ENCODE results near the gene BNIPL.

Gene BNIPL

GRCh38 chr1:151013518-151013917 lies 22.9 kb upstream of the BNIPL start:
- Histone ChIP-seq H3K4me1 (ENCODE audit: insufficient read depth, low read length, severe bottlenecking) (peaks cover 21% of the 10 kb centered on the region), H3K79me2 (ENCODE audit: insufficient read depth, low read length) (no peaks in the 10 kb centered on the region), H3K4me3 (ENCODE audit: low read depth, low read length, poor library complexity, severe bottlenecking) (no peak overlapping the region), H3K36me3 (ENCODE audit: insufficient read depth, low read length) (peaks cover 2% of the 10 kb centered on the region; the same call in 1 of the 2 replicates), H3K9me2 (ENCODE audit: low read depth, low read length) (no peaks in the 10 kb centered on the region), H3K9ac (ENCODE audit: low read length) (no peak overlapping the region), H3F3A (ENCODE audit: insufficient read depth, low read length) (no peaks in the 10 kb centered on the region), H3K9me3 (ENCODE audit: low read length) (no peaks in the 10 kb centered on the region), H4K20me1 (ENCODE audit: insufficient read depth, low read length) (no peaks in the 10 kb centered on the region), H3K27ac (ENCODE audit: low read depth, low read length, poor library complexity, severe bottlenecking) (no peak overlapping the region), H3K4me2 (ENCODE audit: low read length) (no peak overlapping the region), H2AFZ (ENCODE audit: low read length) (no peak overlapping the region), H3K27me3 (ENCODE audit: insufficient read depth, low read length) (no peaks in the 10 kb centered on the region)
- TF ChIP-seq, protein P1, sequence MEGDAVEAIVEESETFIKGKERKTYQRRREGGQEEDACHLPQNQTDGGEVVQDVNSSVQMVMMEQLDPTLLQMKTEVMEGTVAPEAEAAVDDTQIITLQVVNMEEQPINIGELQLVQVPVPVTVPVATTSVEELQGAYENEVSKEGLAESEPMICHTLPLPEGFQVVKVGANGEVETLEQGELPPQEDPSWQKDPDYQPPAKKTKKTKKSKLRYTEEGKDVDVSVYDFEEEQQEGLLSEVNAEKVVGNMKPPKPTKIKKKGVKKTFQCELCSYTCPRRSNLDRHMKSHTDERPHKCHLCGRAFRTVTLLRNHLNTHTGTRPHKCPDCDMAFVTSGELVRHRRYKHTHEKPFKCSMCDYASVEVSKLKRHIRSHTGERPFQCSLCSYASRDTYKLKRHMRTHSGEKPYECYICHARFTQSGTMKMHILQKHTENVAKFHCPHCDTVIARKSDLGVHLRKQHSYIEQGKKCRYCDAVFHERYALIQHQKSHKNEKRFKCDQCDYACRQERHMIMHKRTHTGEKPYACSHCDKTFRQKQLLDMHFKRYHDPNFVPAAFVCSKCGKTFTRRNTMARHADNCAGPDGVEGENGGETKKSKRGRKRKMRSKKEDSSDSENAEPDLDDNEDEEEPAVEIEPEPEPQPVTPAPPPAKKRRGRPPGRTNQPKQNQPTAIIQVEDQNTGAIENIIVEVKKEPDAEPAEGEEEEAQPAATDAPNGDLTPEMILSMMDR (IDR thresholded peaks at IDR 0.05; ENCODE audit: low read length), result no peak
- TF ChIP-seq EZH2 (IDR thresholded peaks at IDR 0.05; ENCODE audit: borderline replicate concordance, low read length), result no peak

DNA sequence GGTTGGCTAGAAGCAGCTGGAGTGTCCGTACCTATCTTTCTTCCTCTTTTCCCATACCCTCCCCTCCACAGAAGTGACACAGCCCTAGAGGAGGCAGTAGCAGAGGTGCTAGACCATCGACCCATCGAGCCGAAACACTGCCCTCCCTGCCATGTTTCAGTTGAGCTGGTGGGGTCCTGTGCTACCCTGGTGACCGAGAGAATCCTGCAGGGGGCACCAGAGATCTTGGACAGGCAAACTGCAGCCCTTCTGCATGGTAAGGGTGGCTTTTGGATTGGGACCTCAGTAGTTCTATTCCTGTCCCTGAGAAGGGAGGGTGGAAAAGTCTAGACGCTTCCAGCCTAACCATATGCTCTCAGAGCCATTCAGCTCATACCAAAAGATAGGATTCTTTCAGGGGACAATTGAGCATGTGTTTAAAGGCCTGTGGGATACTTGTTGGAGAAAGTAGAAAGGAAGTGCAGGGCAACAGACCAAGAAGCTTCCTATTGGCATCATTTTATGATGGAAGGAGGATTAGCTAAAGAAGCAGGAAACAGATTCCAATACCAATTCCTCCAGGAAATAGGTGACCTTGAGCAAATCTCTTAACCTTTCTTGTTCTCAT lies 11.7 kb upstream of the BNIPL start:
- H3K27ac ChIP-seq (ENCODE audit: low read depth, low read length, poor library complexity, severe bottlenecking), result no peak overlapping the region
- no peak overlapping the region for H2AFZ ChIP-seq (ENCODE audit: low read length)
- H3K4me2 ChIP-seq (ENCODE audit: low read length), result peak overlapping the region; percentile 31; the same call in 1 of the 2 replicates
- H3K27me3 ChIP-seq (ENCODE audit: insufficient read depth, low read length), result no peaks in the 10 kb centered on the region
- no peaks in the 10 kb centered on the region for H3F3A ChIP-seq (ENCODE audit: insufficient read depth, low read length)
- H3K79me2 ChIP-seq (ENCODE audit: insufficient read depth, low read length), result no peaks in the 10 kb centered on the region
- H4K20me1 ChIP-seq (ENCODE audit: insufficient read depth, low read length), result no peaks in the 10 kb centered on the region
- peaks cover 5% of the 10 kb centered on the region for H3K4me1 ChIP-seq (ENCODE audit: insufficient read depth, low read length, severe bottlenecking)
- no peaks in the 10 kb centered on the region for H3K9me2 ChIP-seq (ENCODE audit: low read depth, low read length)
- H3K9ac ChIP-seq (ENCODE audit: low read length), result no peak overlapping the region
- TF ChIP-seq EZH2 (IDR thresholded peaks at IDR 0.05; ENCODE audit: borderline replicate concordance, low read length), result no peak
- TF ChIP-seq, protein P1 (IDR thresholded peaks at IDR 0.05; ENCODE audit: low read length), result peak; percentile 91
- peaks cover 22% of the 10 kb centered on the region; the same call in 1 of the 2 replicates for H3K36me3 ChIP-seq (ENCODE audit: insufficient read depth, low read length)
- H3K9me3 ChIP-seq (ENCODE audit: low read length), result no peaks in the 10 kb centered on the region
- no peak overlapping the region for H3K4me3 ChIP-seq (ENCODE audit: low read depth, low read length, poor library complexity, severe bottlenecking)

DNA sequence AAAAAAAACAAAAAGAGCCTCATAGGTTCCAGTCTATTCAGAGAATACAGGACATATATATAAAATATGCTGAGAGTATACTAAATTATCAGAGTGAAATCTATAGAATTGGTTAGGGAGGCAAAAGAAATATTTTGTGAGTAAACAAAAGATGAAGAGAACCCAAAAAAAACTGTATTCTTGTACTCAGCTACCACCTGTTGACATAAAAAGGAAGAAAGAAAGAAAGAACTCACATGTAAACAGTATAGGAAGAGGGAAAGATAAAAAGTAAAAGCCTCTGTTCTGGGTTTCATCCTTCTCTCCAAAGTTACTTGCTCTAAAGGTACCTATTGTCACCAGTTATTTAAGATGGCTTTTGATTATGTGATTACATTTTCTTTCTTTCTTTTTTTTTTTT lies 9.9 kb upstream of the BNIPL start:
- H3K4me3 ChIP-seq (ENCODE audit: low read depth, low read length, poor library complexity, severe bottlenecking), result no peak overlapping the region
- H3K79me2 ChIP-seq (ENCODE audit: insufficient read depth, low read length), result no peaks in the 10 kb centered on the region
- no peak overlapping the region for H3K27ac ChIP-seq (ENCODE audit: low read depth, low read length, poor library complexity, severe bottlenecking)
- H3K9me3 ChIP-seq (ENCODE audit: low read length), result no peaks in the 10 kb centered on the region
- H3K9me2 ChIP-seq (ENCODE audit: low read depth, low read length), result no peaks in the 10 kb centered on the region
- H3K36me3 ChIP-seq (ENCODE audit: insufficient read depth, low read length), result peaks cover 28% of the 10 kb centered on the region; the same call in 1 of the 2 replicates
- H2AFZ ChIP-seq (ENCODE audit: low read length), result no peak overlapping the region
- H3K4me2 ChIP-seq (ENCODE audit: low read length), result no peak overlapping the region
- no peaks in the 10 kb centered on the region for H3K27me3 ChIP-seq (ENCODE audit: insufficient read depth, low read length)
- peaks cover 5% of the 10 kb centered on the region for H3K4me1 ChIP-seq (ENCODE audit: insufficient read depth, low read length, severe bottlenecking)
- no peak for TF ChIP-seq EZH2 (IDR thresholded peaks at IDR 0.05; ENCODE audit: borderline replicate concordance, low read length)
- TF ChIP-seq, protein P1 (IDR thresholded peaks at IDR 0.05; ENCODE audit: low read length), result no peak
- H4K20me1 ChIP-seq (ENCODE audit: insufficient read depth, low read length), result no peaks in the 10 kb centered on the region
- H3F3A ChIP-seq (ENCODE audit: insufficient read depth, low read length), result no peaks in the 10 kb centered on the region
- H3K9ac ChIP-seq (ENCODE audit: low read length), result no peak overlapping the region

All from OCI-LY1 (cell line).